ENCODE results near the gene ETV6.

The ETV6 gene

GRCh38 chr12:11718105-11718504 is 68.6 kb downstream of the ETV6 start:
- no peak for DNase-seq (ENCODE audit: low spot score)

GRCh38 chr12:11718768-11719253 is 69.3 kb downstream of the ETV6 start:
- no peak for DNase-seq (ENCODE audit: low spot score)

DNA sequence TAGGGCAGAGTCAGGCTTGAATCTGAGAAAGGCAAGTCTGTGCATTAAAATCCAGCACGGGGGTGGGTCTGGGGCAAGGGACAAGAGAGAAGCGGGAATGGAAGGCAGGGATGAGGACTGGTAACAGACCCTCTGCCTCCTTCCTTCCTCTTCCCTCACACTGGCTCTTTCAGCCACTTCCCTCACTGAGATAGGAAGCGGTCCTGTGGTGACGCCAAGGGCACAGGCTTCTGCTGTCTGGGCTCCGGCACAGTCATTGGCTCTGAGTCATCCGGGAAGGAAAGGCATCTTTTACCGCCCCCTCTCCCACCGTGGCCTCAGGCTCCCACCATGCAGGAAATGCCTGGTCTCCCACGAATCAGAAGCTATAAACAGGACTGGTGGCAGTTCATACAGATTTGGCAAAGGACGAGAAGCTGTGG is 70.2 kb downstream of the ETV6 start:
- no peak for DNase-seq (ENCODE audit: low spot score)

GRCh38 chr12:11722071-11722470 is 72.6 kb downstream of the ETV6 start:
- no peak for DNase-seq (ENCODE audit: low spot score)

GRCh38 chr12:11722578-11723138 is 73.2 kb downstream of the ETV6 start:
- no peak for DNase-seq (ENCODE audit: low spot score)

GRCh38 chr12:11723993-11724392 is 74.5 kb downstream of the ETV6 start:
- DNase-seq (ENCODE audit: low spot score) = no peak

- DNase-seq (ENCODE audit: low spot score) = no peak
Measured at GRCh38 chr12:11724888-11725311, 75.4 kb downstream of the ETV6 start.

GRCh38 chr12:11725686-11726085 is 76.2 kb downstream of the ETV6 start:
- DNase-seq (ENCODE audit: low spot score) = no peak

GRCh38 chr12:11726659-11727058 is 77.2 kb downstream of the ETV6 start:
- no peak for DNase-seq (ENCODE audit: low spot score)

- DNase-seq (ENCODE audit: low spot score) = no peak
Measured at GRCh38 chr12:11727133-11727664, 77.7 kb downstream of the ETV6 start.

- no peak for DNase-seq (ENCODE audit: low spot score)
Measured at GRCh38 chr12:11728154-11728755, 78.8 kb downstream of the ETV6 start.

- no peak for DNase-seq (ENCODE audit: low spot score)
Measured at GRCh38 chr12:11729008-11729407, 79.5 kb downstream of the ETV6 start.

GRCh38 chr12:11729439-11730150 is 80.1 kb downstream of the ETV6 start:
- no peak for DNase-seq (ENCODE audit: low spot score)

DNA sequence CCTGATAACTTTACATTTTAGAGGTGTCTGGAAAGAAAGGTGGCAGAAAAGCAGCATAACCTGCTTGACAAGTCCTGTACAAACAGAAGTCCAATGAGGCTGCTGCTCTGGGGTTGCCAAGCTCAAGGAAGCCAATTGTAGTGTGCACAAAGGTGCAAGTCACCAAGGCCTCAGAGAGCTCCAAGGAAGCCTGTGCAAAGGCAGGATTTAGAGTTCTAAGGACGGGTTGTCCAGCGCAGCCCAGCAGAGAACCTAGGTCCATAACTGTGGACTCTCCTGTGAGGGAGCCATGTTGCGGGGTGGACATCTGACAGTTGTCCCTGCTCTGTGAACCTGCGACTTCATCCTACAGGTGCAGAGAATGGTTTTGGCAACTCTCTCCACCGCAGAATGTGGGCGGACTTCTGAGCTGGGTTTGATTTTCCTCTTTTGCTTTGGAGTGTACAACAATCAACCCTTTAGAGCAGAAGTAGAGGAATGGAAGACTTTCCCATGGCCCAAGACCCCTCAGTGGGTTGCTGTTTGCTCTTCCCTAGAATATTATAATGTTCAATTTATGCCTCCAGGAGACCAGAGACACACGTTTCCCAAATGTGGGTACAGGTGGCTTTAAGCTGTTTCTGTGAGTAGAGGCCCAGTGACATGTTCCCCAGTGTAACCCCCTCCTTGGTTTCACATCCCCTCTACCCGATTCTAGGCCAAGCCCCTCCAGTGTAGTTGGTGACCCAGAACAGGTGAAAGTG is 81.0 kb downstream of the ETV6 start:
- no peak for DNase-seq (ENCODE audit: low spot score)

DNA sequence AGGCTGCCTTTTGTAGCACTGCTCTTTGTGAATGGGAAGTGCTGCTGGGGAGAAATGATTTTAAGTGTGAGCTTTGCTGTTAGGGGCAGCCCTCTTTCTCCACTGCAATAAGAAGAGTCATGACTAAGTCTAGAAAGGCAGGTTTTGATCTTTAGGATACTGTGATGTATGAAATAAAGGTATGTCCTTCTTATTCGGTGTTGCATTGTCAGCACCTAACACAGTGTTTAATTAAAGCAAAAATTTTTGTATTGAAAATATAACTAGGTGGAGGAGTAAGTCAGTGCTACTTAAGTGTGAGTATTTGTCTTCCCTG is 81.5 kb downstream of the ETV6 start:
- no peak for DNase-seq (ENCODE audit: low spot score)

DNA sequence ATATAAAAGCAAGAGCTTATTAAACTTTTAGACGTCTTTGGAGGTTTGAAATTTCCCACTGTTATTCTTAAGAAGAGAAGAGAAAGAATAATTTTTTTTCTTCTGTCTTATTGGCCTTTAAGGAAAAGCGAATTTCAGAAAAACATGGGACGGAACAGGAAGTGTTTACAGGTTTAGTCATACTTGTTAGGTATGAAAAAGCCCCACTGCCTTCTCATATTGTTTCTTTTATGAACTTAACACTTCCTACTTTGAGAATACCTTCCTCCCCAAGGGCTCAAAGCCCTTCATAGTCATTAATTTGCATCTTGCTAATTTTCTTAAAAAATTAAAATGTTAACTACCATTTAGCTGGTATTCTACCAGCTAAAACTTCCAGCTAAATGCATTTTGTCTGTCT is 82.0 kb downstream of the ETV6 start:
- no peak for DNase-seq (ENCODE audit: low spot score)

DNA sequence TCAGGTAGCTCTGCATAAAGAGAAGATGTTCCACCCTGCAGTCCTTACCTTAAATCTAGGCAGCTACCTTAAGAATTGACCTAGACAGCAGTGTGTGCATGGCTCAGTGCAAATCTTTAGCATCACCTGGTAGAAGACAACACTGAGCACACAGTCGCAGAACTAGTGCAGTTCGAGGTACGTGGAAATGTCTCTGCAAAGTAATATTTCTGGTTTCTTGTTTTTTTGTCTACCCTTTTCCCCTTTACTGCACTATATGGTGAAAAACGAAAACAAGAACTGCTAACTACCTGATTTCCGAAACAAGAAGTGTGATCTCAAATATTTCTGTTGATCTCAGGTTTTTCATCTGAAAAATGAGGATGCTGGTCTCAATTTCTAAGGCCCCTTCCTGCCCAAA is 82.5 kb downstream of the ETV6 start:
- no peak for DNase-seq (ENCODE audit: low spot score)

DNA sequence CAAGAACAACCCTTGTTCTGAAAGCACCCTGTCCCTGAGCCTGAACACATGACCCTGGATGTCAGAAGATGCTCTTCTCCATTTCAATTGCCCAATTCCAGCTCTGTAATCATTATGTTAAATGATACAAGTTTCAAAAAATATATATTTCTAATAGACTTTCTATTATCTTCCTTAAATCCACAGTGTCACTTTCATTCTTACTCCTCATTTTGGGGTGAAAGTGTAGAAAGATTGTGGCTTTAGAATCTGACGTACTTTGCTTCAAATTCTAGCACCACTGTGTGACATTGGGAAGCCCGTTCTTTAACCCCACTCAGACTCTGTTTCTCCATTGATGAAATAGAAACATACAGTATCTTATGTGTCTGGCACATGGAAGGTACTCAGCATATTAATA is 83.2 kb downstream of the ETV6 start:
- no peak for DNase-seq (ENCODE audit: low spot score)

GRCh38 chr12:11734580-11735180 is 85.2 kb downstream of the ETV6 start:
- no peak for DNase-seq (ENCODE audit: low spot score)

DNA sequence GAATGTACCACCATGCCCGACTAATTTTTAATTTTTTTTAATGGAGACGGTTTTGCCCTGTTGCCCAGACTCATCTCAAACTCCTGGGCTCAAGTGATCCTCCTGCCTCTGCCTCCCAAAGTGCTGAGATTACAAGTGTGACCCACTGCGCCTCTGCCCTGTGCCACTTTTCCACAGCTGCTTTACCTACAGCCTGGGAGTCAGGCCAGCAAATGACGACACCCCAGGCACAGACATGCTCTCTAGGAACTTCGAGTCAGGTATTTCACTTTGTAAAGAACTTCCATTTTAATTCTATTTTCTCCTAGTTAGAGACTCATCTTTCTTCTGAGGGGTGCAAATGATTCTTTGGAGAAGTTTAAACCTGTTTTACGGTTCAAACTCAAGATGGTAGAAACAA is 89.0 kb downstream of the ETV6 start:
- no peak for DNase-seq (ENCODE audit: low spot score)

DNA sequence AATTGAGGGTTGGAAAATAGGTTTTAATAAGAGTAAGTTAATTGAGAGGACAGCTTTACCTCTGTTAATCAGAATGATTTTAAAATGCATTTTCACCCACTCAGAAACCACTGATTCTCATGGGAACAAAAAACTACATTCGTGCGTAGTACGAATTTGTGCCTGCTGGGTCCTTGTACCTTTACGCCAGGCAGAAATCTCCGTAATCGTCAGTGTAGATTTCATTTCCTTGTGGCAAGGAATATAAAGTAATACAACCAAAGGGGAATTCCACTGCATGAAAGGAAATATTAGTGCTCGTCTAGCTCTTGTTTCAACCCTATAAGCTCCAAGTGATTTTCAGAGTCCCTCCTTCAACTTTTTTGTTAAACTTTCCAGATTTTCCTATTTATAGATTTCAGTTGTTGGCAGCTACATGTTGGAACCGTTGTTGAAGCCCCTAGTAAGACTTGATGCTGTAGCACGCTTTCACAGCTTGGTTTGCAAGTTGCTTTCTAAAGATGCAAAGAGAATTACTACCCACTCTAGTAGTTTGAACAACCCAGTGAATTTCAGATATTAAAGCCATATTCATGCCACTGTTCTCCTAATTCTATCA is 90.6 kb downstream of the ETV6 start:
- no peak for DNase-seq (ENCODE audit: low spot score)
